ENCODE measurements around the gene CFDP1. TPM values are rescaled to one million over a fixed set of nuclear protein-coding genes. Genes with fewer than 3 reads are reported as not detected.

Gene CFDP1
- total and polyA plus RNA-seq, 2 of the 13 experiments (the other 11 are each of a cell fraction or from before 2014, with no cell fraction given) = 78.6 to 153 TPM

- TF ChIP-seq NFE2L2 (IDR thresholded peaks at IDR 0.05; ENCODE audit: low read length) (no peak), EEA1 (CRISPR knock-in tag; IDR thresholded peaks at IDR 0.05; ENCODE audit: borderline replicate concordance) (no peak), NCOA5 (CRISPR knock-in tag; IDR thresholded peaks at IDR 0.05) (no peak), YY1 (IDR thresholded peaks at IDR 0.05; ENCODE audit: insufficient read depth, insufficient replicate concordance, low read depth, low read length) (peak; percentile 57), PATZ1 (CRISPR knock-in tag; IDR thresholded peaks at IDR 0.05) (peak; percentile 46), ZHX2 (IDR thresholded peaks at IDR 0.05; ENCODE audit: low read depth) (no peak), ZHX2 (CRISPR knock-in tag; IDR thresholded peaks at IDR 0.05; ENCODE audit: borderline replicate concordance) (peak; percentile 31; the same call in 1 of the 2 replicates), ZNF598 (CRISPR knock-in tag; IDR thresholded peaks at IDR 0.05; ENCODE audit: borderline replicate concordance) (0 out of 2 replicates have a peak, but pooled peaks have one; percentile 32), NCOA2 (CRISPR knock-in tag; IDR thresholded peaks at IDR 0.05) (no peak), PITX1 (CRISPR knock-in tag; IDR thresholded peaks at IDR 0.05) (peak; percentile 10; the same call in 1 of the 2 replicates), MAFG (CRISPR knock-in tag; IDR thresholded peaks at IDR 0.05) (no peak), ZMAT3 (CRISPR knock-in tag; conservative IDR thresholded peaks at IDR 0.05) (no peak), NFAT5 (CRISPR knock-in tag; IDR thresholded peaks at IDR 0.05) (0 out of 2 replicates have a peak, but pooled peaks have one; percentile 14), TBL1XR1 (IDR thresholded peaks at IDR 0.05; ENCODE audit: borderline replicate concordance, low read length, partially characterized antibody) (peak; percentile 43), GABPB1 (CRISPR knock-in tag; IDR thresholded peaks at IDR 0.05) (peak; percentile 72), DMAP1 (CRISPR knock-in tag; IDR thresholded peaks at IDR 0.05) (peak; percentile 32; the same call in 1 of the 2 replicates), ZNF572 (CRISPR knock-in tag; IDR thresholded peaks at IDR 0.05) (no peak), MYC (CRISPR knock-in tag; IDR thresholded peaks at IDR 0.05; ENCODE audit: borderline replicate concordance) (no peak; the same call in 1 of the 2 replicates)
Observed at GRCh38 chr16:75250809-75251279, 182.5 kb downstream of the CFDP1 start (continued).

All from HepG2 (cell line).